ENCODE results near the gene HSPB1. TPM values are rescaled to one million over a fixed set of nuclear protein-coding genes. Genes with fewer than 3 reads are reported as not detected.

Gene HSPB1
- total and polyA plus RNA-seq, 2 experiments from 2014 or later = 48.1 to 437 TPM

GRCh38 chr7:76273503-76273902 is 29.0 kb upstream of the HSPB1 start:
- H3K27me3 ChIP-seq (ENCODE audit: insufficient read depth) = peaks cover 4% of the 10 kb centered on the region; the same call in 1 of the 2 replicates
- H3K36me3 ChIP-seq (ENCODE audit: insufficient read depth) = no peaks in the 10 kb centered on the region
- H3K36me3 Mint-ChIP-seq (ENCODE audit: low read depth) = no peaks in the 10 kb centered on the region; the same call in 2 of the 3 replicates
- H3K4me1 ChIP-seq (ENCODE audit: insufficient read depth) = peaks cover 37% of the 10 kb centered on the region
- peak overlapping the region; percentile 26; the same call in 2 of the 3 replicates for H3K4me3 Mint-ChIP-seq
- DNase-seq (ENCODE audit: low spot score) (no peak), ATAC-seq (peak; percentile 24)
- H3K4me1 Mint-ChIP-seq = peaks cover 38% of the 10 kb centered on the region
- H3K9me2 ChIP-seq (ENCODE audit: insufficient read depth) = no peaks in the 10 kb centered on the region
- H3K27me3 Mint-ChIP-seq (ENCODE audit: insufficient read depth, low read depth, poor library complexity) = peaks cover 20% of the 10 kb centered on the region
- TF ChIP-seq POLR2AphosphoS5 (IDR thresholded peaks at IDR 0.05; ENCODE audit: low read depth) = no peak
- no peak for TF ChIP-seq ZNF114 (CRISPR knock-in tag; IDR thresholded peaks at IDR 0.05)
- no peak for TF ChIP-seq NANOG (IDR thresholded peaks at IDR 0.05; ENCODE audit: borderline replicate concordance)
- TF ChIP-seq STAT1 (IDR thresholded peaks at IDR 0.05; ENCODE audit: unreplicated experiment) = no peak
- TF ChIP-seq REST (IDR thresholded peaks at IDR 0.05; ENCODE audit: unreplicated experiment) = no peak
- TF ChIP-seq ZNF331 (CRISPR knock-in tag; IDR thresholded peaks at IDR 0.05; ENCODE audit: low read depth) = no peak
- no peak for TF ChIP-seq EZH2 (IDR thresholded peaks at IDR 0.05; ENCODE audit: low read depth, unreplicated experiment)
- no peak for TF ChIP-seq ZNF462 (CRISPR knock-in tag; IDR thresholded peaks at IDR 0.05)
- TF ChIP-seq EZH2phosphoT487 (IDR thresholded peaks at IDR 0.05; ENCODE audit: unreplicated experiment) = no peak
- no peak for TF ChIP-seq ETS1 (IDR thresholded peaks at IDR 0.05)
- no peak for TF ChIP-seq CREB1 (CRISPR knock-in tag; IDR thresholded peaks at IDR 0.05; ENCODE audit: low read depth)
- TF ChIP-seq JUNB (IDR thresholded peaks at IDR 0.05; ENCODE audit: unreplicated experiment) = no peak
- no peak for TF ChIP-seq CTCF (conservative IDR thresholded peaks at IDR 0.05; ENCODE audit: low read depth in 2 of 2)
- peak overlapping the region; percentile 77 for H3K4me2 ChIP-seq
- no peak overlapping the region for H3K27ac Mint-ChIP-seq
- no peaks in the 10 kb centered on the region for H3K9me3 Mint-ChIP-seq
- H2AFZ ChIP-seq = peak overlapping the region; percentile 76
- H4K20me1 ChIP-seq (replicated peaks; ENCODE audit: insufficient read depth) = no peaks in the 10 kb centered on the region
- 0 out of 2 replicates have a peak, but pooled peaks cover 7% of the 10 kb centered on the region for H3F3A ChIP-seq (replicated peaks; ENCODE audit: low read depth)
- no peak overlapping the region for H3K27ac ChIP-seq (ENCODE audit: low read depth)
- peak overlapping the region; percentile 41; the same call in 1 of the 2 replicates for H3K4me3 ChIP-seq
- no peaks in the 10 kb centered on the region for H3K79me2 ChIP-seq (replicated peaks; ENCODE audit: insufficient read depth)
